HL-60/S4 (cell line): ENCODE measurements around the gene KRTAP5-7.

ENCODE experiments used
- in situ Hi-C: fragments of 300-500 bp; cut with MboI; formaldehyde crosslinking; loops from 2 replicates; pipeline ENCODE4 v1.14.3; 2022; ENCODE audit warnings: low sequenced_read_pairs

Gene KRTAP5-7, protein sequence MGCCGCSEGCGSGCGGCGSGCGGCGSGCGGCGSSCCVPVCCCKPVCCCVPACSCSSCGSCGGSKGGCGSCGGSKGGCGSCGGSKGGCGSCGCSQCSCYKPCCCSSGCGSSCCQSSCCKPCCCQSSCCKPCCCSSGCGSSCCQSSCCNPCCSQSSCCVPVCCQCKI

DNA sequence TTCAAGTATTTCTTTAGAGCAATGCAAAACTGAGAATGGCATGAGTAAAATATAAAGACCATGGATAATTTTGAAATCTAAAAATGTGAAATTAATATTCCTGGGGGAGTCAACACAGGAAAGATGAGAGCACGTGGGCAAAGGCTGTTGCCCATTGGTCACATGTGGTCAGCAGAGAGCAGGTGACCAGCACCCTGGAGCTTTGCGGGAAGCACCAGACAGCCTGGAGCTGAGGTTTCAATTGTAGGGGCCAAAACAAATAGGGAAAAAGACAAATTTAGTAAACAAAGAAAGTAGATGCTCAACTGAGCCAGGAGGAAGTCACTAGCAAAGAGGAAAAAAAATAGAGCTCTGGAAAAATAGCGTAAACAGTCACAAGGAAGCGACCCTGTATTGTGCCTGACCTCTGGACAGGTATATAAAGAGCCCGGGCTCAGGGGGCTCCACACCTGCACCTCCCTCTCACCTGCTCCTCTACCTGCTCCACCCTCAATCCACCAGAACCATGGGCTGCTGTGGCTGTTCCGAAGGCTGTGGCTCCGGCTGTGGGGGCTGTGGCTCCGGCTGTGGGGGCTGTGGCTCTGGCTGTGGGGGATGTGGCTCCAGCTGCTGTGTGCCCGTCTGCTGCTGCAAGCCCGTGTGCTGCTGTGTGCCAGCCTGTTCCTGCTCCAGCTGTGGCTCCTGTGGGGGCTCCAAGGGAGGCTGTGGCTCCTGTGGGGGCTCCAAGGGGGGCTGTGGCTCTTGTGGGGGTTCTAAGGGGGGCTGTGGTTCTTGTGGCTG, at the start of gene KRTAP5-7:
Gene KRTAP5-7 (plus strand): TSS at position 472 of the 780 bp plus-strand sequence. CDS start 34 bp downstream, at position 506.
- in situ Hi-C loops, result loop anchor here (25.0 kb wide), 1 partner anchor 90 kb away; the partner anchor contains the start of gene DHCR7

DNA sequence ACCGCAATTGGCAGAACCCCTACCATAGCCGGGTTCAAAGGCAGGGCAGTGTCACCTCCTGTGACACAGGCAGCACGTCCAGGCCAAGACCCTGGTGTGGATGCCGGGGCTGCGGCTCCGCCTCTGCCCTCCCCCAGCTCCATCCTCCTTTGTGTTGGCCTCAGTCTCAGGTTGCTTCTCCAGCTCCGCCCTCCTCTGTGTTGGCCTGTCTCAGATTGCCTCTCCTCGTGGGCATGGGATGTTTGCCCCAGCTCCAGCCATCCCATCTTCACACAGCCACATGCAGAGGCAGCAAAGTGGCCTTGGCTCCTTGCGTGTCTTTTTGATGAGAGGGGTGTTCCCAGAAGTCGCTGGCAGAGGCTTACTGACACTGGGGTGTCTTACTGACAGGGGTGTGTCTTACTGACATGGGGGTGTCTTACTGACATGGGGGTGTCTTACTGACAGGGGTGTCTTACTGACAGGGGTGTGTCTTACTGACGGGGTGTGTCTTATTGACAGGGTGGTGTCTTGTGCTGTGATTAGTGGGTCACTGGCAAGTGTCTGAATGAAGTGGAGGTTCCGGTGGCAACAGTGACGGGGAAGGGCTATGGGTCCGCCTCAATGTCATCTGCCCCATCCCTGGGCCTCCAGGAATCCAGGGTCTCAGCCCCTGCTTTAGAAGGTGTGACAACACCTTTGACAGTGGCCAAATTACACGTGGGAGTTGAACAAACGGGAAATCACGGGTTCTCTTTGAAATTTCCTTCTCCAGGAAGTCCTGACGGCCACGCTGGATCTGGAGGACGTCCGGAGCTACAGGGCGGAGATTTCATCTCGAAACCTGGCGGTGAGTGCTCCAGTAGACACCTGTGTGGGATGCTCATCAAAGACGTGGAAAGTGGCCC, 49.2 kb upstream of the KRTAP5-7 start:
- in situ Hi-C loops, result no loop called here

DNA sequence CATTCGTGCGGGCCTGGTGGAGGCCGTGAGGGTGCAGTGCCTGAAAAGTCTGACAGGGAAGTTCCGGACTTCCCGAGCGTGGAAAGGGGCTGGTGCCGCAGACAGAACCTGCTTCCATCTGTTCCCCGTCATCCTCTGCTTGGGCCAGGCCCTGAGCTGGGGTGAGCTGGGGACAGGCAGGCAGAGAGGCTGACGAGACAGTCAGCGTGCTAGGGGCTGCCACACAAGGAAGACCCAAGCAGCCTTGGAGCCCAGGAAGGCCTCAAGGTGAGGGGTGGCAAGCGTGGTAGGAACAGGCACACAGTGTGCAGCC, 48.6 kb upstream of the KRTAP5-7 start:
- in situ Hi-C loops, result no loop called here

DNA sequence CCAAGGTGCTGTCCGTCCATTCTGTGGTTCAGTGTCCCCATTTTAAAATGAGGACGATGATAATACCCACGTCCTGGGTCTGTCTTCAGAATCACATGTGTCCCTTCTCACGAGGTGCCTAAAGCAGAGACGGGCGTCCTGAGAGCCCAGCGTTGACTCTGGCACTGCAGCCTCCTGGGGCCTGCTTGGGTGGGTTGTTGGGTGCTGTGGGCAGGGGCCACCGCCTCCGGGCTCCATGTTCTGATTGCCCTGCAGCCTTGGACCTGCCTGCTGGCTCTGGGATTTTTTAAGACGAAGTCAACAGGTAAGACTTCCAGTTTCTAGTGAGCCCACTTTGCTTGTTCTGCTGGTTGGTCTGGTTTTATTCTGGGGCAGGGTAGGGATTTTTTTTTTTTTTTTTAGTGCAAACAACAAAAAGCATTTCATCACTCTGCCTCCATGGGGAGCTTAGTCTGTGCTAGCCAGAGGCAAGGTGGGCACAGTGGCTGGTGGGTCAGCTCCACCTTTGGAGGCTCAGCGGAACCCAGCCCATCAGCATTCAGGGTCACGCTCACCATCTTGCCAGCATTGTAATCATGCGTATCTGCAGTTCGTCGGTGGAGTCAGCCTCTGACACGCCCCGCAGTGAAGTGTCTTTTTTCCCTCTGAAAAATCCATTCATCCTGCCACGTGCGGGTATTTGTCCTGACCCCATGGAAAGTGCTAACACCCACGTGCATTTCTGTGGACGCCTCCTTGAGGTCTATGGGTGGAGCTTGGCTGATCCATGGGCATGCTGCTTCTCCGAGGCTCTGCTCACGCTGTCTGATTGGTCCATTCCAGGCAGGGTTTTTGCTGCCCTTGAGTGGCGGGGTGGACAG, 45.7 kb upstream of the KRTAP5-7 start:
- in situ Hi-C loops, result no loop called here

DNA sequence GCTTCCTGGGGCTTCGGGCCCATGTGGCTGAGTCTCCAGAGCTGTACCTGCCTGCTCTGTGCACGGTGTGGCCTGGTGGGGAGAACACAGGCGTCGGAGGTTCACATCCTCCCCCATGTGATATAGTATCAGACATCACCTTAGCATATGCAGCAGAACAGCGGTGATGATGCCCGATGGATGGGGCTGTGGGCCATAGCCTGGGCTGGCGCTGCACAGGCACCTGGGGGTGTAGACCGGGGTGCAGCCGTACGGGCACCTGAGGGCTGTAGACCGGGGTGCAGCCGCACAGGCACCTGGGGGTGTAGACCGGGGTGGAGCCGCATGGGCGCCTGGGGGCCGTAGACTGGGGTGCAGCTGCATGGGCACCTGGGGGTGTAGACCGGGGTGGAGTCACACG, 44.9 kb upstream of the KRTAP5-7 start:
- in situ Hi-C loops, result no loop called here

DNA sequence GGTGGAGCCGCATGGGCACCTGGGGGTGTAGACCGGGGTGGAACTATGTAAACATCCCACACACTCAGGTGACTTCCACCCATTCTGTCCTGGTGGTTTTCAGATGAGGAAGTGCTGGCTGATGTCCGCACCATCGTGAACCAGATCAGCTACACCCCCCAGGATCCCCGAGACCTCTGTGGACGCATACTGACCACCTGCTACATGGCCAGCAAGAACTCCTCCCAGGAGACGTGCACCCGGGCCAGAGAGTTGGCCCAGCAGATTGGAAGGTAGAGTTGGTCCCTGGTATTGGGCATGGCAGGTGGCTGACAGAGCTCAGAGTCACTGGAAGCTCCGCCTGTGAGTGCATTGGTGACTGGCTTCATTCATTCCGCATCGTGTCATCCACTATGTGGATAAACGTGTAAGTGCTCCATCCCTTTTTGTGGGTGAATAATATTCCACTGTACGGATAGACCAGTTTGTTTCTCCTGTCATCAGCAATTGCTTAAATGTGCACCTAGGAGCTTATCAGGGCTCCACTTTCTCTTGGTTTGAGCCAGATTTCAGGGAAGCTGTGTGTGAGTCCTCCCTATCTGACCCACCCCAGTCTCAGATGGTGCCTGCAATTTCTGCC, 44.2 kb upstream of the KRTAP5-7 start:
- in situ Hi-C loops, result no loop called here

DNA sequence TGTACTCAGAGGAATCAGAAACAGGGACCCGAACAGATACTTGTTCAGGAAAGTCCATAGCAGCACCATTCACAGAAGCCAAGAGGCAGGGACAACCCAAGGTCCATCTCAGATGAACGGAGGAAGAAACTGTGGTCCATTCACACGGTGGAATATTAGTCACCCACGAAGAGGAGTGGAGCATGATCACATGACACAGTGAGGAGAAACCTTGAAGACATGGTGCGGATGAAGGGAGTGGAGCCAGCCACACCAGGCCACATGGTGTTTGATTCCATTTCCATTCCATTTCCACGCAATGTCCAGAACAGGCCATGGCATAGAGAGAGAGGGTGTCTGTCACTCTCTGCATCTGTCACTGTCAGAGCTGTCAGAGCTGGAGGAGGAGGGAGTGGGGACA, 43.4 kb upstream of the KRTAP5-7 start:
- in situ Hi-C loops, result no loop called here

DNA sequence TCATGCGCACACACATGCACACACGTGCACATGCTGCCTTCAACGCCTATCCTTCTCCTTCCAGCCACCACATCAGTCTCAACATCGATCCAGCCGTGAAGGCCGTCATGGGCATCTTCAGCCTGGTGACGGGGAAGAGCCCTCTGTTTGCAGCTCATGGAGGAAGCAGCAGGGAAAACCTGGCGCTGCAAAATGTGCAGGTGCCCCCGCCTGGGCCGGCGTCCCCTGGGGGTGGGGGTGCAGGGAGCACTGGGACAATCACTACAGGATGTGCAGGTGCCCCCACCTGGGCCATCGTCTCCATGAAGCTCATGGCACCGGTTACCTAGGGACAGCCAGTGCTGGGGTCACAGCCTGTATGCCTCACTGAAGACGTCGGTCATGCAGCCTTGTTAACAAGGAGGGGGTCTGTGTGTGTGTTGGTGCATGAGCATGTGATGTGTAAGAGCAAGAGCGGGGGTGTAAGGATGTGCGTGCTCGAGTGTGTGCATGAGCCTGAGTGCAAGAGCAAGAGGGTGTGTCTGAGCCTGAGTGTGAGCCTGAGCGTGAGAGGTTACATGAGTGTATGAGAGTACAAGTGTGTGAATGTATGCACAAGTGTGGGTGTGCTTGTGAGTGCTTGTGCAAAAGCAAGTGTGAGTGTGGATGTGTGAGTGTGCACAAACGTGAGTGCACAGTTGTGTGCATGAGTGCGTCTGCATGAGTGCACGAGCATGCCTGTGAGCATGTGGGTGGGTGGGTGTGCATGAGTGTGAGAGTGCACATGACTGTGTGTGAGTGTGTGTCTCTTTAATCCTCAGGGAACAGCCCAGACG, 42.6 kb upstream of the KRTAP5-7 start:
- in situ Hi-C loops, result no loop called here

DNA sequence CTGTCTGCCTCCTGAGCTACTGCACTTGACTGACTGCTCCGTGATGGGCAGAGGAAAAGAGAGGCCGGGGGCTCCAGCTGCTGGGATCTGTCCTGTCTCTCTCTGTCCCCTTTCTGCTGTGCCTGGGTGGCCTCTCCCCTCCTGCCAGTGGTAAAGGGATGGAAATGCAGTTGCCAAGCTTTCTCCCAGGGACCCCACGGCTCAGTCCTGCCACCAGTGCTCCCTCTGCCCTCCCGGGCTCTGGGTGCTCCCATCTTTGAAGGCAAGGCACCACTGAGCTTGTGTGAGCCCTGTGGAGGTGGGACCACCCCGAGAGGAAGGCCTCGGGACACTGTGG, 42.0 kb upstream of the KRTAP5-7 start:
- in situ Hi-C loops, result no loop called here

DNA sequence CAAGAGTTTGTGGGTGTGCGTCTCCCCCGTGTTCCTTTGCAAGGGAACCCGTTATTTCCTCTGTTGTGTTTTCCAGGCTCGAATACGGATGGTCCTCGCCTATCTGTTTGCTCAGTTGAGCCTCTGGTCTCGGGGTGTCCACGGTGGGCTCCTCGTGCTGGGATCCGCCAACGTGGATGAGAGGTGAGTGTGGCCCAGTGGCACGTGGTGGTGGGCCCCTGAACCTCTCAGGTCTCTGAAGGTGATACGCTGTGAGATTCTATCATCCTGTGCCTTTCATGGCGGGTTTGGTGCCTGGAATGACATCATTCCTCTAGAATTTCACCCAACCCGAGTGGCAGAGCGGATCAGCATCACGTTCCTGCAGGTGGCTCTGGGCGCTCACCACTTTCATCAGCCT, 41.6 kb upstream of the KRTAP5-7 start:
- in situ Hi-C loops, result no loop called here

DNA sequence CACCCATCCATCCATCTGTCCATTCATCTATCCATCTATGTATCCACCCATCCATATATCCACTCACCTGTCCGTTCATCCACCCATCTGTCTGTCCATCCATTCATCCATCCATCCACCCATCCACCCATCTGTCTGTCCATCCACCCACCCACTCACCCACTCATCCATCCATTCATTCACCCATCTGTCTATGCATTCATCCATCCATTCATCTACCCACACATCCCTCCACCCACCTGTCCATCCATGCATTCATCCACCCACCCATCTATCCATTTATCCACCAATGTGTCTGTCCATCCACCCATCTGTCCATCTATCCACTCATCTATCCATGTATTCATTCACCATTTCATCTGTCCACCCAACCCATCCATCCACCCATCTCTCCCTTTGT, 40.7 kb upstream of the KRTAP5-7 start:
- in situ Hi-C loops, result no loop called here

DNA sequence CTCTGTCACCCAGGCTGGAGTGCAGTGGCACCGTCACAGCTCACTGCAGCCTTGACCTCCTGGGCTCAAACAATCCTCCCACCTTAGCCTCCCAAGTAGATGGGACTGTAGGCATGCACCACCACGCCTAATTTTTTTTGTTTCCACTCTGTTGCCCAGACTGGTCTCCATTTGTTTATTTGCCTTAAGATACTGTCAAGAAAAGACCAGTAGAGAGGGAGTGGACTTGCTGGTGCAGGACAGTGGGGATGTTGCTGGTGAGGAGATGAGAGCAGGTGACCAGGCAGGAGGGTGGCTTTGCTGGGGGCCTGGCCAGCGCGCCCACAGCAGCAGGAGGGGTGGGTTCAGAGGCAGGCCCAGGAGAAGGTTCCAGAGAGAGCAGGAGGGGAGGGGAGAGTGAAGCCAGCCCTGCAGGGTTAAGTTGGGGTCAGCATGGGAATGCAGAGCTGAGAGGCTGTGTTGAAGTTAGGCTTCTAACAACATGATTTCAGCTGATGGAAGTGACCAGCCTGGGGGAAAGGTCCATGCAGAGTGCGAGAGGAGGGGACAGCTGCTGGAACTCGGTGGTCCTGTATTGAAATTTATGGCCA, 38.3 kb upstream of the KRTAP5-7 start:
- in situ Hi-C loops, result no loop called here

DNA sequence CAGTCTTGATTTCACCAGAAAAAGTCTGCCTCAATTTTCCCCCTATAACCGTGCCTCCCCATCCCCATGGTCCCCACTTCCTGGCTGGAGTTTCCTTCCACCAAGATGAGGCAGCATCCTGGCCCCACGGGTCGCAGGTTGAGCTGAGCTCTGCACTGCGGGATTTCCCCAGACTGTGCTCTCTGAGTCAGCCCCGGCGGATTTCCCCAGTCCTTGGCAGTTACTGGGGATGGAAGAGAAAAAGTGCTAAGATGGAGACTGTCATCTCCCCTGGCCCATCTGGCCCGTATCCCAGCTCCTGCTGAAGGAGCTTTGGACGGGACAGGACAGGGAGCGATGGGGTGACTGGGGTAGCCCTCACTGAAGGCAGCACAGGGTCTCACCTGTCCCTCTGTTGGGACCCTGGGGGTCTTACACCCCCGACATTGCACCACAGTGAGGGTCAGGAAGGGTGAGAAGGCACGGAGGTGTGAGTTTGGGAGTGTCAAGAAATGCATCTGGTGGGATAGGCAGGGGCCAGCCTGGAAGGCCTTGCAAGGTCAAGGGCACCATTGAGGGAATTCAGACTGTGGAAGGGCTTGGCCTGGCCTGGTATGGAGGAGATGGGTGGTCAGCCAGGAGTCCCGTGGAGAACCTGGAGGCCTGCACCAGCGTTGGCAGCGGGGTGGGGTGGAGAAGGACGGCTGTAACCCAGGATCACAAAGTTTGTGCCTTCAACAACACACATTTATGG, 37.6 kb upstream of the KRTAP5-7 start:
- in situ Hi-C loops, result no loop called here

DNA sequence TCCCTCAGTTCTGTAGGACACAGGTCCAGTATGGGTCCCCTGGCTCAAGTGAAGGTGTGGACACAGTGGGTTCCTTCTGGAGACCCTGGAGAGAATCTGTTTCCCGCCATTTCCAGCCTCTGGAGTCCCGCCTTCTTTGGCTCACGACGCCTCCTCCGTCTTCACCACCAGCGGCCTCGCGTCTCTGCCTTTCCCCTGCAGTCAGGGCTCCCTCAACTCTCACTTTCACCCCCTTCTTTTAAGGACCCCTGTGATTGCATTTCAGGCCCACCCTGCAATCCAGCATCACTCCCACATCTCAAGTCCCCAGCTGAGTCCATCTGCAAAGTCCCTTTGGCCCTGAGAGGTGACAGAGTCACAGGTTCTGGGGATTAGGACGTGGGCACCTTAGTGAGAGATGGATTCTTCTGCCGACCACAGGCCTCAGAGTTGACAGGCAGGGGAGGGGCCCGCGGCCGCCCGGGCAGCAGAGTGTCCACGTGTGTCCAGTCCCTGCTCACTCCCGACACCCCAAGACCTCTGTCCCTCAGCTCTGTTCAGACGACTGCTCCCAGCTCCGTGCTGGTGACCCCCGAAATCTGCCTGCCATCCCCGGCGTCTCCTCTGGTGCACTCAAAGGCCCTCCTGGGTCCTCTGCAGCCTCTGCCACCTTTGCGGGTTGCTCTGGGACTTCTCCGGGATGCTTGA, 36.9 kb upstream of the KRTAP5-7 start:
- in situ Hi-C loops, result no loop called here

DNA sequence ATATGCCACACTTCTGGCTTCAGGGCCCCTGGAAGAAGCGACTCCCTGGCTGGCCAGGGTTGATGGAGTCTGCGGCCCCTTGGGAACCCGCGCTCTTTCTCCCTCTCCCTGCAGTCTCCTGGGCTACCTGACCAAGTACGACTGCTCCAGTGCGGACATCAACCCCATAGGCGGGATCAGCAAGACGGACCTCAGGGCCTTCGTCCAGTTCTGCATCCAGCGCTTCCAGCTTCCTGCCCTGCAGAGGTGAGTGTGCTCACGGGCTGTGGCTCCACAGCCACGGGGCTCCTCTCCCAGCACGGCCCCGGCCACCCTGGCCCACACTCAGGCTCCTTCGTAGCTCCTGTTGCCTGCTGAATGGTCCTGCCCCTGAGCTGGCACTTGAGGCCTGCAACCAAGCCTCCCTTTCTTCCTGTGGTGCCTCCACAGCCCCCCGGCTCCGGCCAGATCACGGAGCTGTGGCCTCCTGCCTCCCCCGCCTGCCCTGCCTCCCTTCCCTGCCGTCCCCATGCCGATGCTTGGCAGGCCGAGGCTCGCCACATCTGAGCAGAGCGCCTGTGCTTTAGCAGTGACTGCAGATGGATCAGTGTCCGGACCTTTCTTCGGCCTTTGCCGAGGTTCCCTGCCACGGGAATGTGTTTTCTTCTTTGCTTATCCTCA, 36.2 kb upstream of the KRTAP5-7 start:
- in situ Hi-C loops, result no loop called here

DNA sequence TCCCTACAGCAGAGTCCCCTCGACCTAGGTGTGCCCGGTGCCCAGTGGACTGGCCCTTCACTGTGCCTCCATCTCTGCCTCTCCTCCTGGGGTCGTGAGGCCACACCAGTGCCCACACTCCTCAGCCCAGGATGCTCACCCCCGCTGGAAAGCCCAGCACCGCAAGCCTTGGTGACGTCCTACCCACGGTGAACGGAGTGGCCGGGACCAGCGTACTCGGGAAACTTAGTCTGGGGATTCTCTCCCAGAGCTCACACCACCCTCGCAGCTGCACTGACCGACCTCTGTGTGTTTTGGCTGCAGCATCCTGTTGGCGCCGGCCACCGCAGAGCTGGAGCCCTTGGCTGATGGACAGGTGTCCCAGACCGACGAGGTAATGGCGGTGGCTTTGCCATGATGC, 35.5 kb upstream of the KRTAP5-7 start:
- in situ Hi-C loops, result no loop called here

DNA sequence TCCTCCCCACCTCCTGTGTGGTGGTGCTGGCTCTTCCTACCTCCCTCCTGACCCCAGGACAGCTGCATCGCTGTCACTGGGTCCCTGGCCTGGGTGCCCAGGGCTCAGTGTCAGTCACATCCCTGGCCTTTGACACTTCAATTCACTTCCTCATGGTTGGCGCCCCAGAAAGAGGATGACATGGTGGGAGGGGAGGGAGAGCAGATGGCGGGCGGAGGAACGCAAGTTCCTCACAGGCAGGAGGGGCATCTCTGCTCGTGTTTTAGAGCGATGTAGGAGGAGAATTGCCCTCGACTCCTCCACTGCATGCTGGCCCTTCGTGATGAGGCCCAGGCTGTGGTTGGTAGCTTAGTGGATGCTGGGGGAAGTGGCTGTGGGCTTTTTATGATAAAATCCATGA, 35.1 kb upstream of the KRTAP5-7 start:
- in situ Hi-C loops, result no loop called here
